ENCODE measurements around the gene USF2.

GRCh38 chr19:35276706-35277281, 8.0 kb downstream of the USF2 start:
- TF ChIP-seq CTCF (optimal IDR thresholded peaks at IDR 0.05 in 1 of 3, IDR thresholded peaks at IDR 0.05 in 1 of 3, conservative IDR thresholded peaks at IDR 0.05 in 1 of 3; ENCODE audit: extremely low read depth in 1 of 3, insufficient read depth in 2 of 3, low read length in 3 of 3) (no peak), EZH2 (IDR thresholded peaks at IDR 0.05; ENCODE audit: low read length) (no peak)

All from keratinocyte (primary cell).